IMR-90 (cell line): ENCODE measurements around the gene SUSD6. TPM values are rescaled to one million over a fixed set of nuclear protein-coding genes. Genes with fewer than 3 reads are reported as not detected.

Experiments
- ATAC-seq: fragments of 200-7000 bp; cut with Tn5 transposase; 2 replicates; pipeline ENCODE4 v1.9.1; 2020; ENCODE audit warnings: low read depth, mild to moderate bottlenecking, moderate library complexity
- BruUV-seq: library from RNA; stranded (reverse); fragments of 400-500 nt; replicated peaks from 2 replicates; lab custom pipeline; 2021; lab: Mats Ljungman, UMichigan
- CTCF ChIA-PET: fragments of 300-600 bp; formaldehyde crosslinking; extraction: SDS; loops from one replicate; lab custom pipeline; 2021; ENCODE audit warnings: antibody characterized with exemption; lab: Yijun Ruan, JAX
- POLR2A ChIA-PET: fragments of 300-600 bp; sonication (Branson Sonifier 250); formaldehyde crosslinking; loops from one replicate; lab custom pipeline; 2022; ENCODE audit warnings: antibody characterized with exemption; ENCODE audit not compliant: unreplicated experiment; lab: Charles Lee
- DNase-seq: peaks from one replicate; pipeline ENCODE4 v3.0.0; 2013
- H2AFZ ChIP-seq: replicated peaks from 2 replicates; pipeline ENCODE3; 2013; ENCODE audit warnings: low read length, mild to moderate bottlenecking; ENCODE audit not compliant: poor library complexity
- H2AK5ac ChIP-seq: 2 replicates; pipeline ENCODE4 v1.6.1; 2013; ENCODE audit warnings: low read depth, low read length, inconsistent platforms
- H2AK9ac ChIP-seq: replicated peaks from 2 replicates; pipeline ENCODE3; 2013; ENCODE audit warnings: mild to moderate bottlenecking, low read depth, low read length, moderate library complexity; ENCODE audit not compliant: poor library complexity
- H2BK120ac ChIP-seq: 2 replicates; pipeline ENCODE4 v1.6.1; 2013; ENCODE audit warnings: low read depth, low read length, inconsistent platforms
- H2BK15ac ChIP-seq: 3 replicates; pipeline ENCODE4 v1.6.1; 2013; ENCODE audit warnings: low read depth, low read length, inconsistent platforms
- H2BK20ac ChIP-seq: 2 replicates; pipeline ENCODE4 v1.6.1; 2013; ENCODE audit warnings: low read depth, mild to moderate bottlenecking, inconsistent platforms, low read length, moderate library complexity
- H2BK5ac ChIP-seq: 2 replicates; pipeline ENCODE4 v1.6.1; 2013; ENCODE audit warnings: mild to moderate bottlenecking, low read depth, low read length, inconsistent platforms; ENCODE audit not compliant: poor library complexity, severe bottlenecking
- H3K14ac ChIP-seq: replicated peaks from 2 replicates; pipeline ENCODE4 v1.6.1; 2013; ENCODE audit warnings: low read depth, low read length, inconsistent platforms
- H3K18ac ChIP-seq: 2 replicates; pipeline ENCODE4 v1.6.1; 2013; ENCODE audit warnings: low read depth, low read length, control low read depth
- H3K23ac ChIP-seq: 2 replicates; pipeline ENCODE4 v1.6.1; 2013; ENCODE audit warnings: low read depth, low read length, inconsistent platforms
- H3K27ac ChIP-seq: 2 replicates; pipeline ENCODE4 v1.5.1; 2013; ENCODE audit warnings: mild to moderate bottlenecking, control low read depth, low read length; ENCODE audit not compliant: insufficient read depth
- H3K27me3 ChIP-seq: 2 replicates; pipeline ENCODE4 v1.6.1; 2013; ENCODE audit warnings: low read length; ENCODE audit not compliant: control insufficient read depth, insufficient read depth
- H3K36me3 ChIP-seq: 2 replicates; pipeline ENCODE4 v1.6.1; 2013; ENCODE audit warnings: low read length, mixed read lengths; ENCODE audit not compliant: control insufficient read depth, insufficient read depth
- H3K4ac ChIP-seq: 2 replicates; pipeline ENCODE4 v1.6.1; 2013; ENCODE audit warnings: low read depth, low read length, inconsistent platforms
- H3K4me1 ChIP-seq: 2 replicates; pipeline ENCODE4 v1.6.1; 2013; ENCODE audit warnings: low read length, mixed read lengths; ENCODE audit not compliant: control insufficient read depth, insufficient read depth
- H3K4me2 ChIP-seq: 2 replicates; pipeline ENCODE4 v1.6.1; 2013; ENCODE audit warnings: low read depth, mild to moderate bottlenecking, control low read depth, low read length, moderate library complexity
- H3K4me3 ChIP-seq: 2 replicates; pipeline ENCODE4 v1.5.1; 2013; ENCODE audit warnings: low read depth, mild to moderate bottlenecking, control low read depth, low read length, moderate library complexity; ENCODE audit not compliant: insufficient read depth
- H3K56ac ChIP-seq: 2 replicates; pipeline ENCODE4 v1.6.1; 2013; ENCODE audit warnings: low read length, inconsistent platforms; ENCODE audit not compliant: insufficient read depth; ENCODE audit errors: extremely low read depth
- H3K79me1 ChIP-seq, 2 experiments: 2 replicates each; pipeline ENCODE4 v1.6.1; 2013; ENCODE audit warnings: low read length in 2 of 2, inconsistent platforms in 1 of 2, low read depth in 1 of 2
- H3K9ac ChIP-seq: 2 replicates; pipeline ENCODE4 v1.6.1; 2013; ENCODE audit warnings: low read depth, low read length, control low read depth
- H3K9me1 ChIP-seq: 2 replicates; pipeline ENCODE4 v1.6.1; 2013; ENCODE audit warnings: low read length, inconsistent platforms; ENCODE audit not compliant: insufficient read depth
- H3K9me3 ChIP-seq: 2 replicates; pipeline ENCODE4 v1.6.1; 2013; ENCODE audit warnings: low read length; ENCODE audit not compliant: control insufficient read depth, insufficient read depth
- H4K20me1 ChIP-seq: 2 replicates; pipeline ENCODE4 v1.6.1; 2013; ENCODE audit warnings: low read length, inconsistent platforms; ENCODE audit not compliant: insufficient read depth
- H4K5ac ChIP-seq: 2 replicates; pipeline ENCODE4 v1.6.1; 2013; ENCODE audit warnings: mild to moderate bottlenecking, low read depth, low read length, control low read depth
- H4K8ac ChIP-seq, 2 experiments: 2 replicates each; pipeline ENCODE4 v1.6.1; 2013; ENCODE audit warnings: low read depth in 2 of 2, low read length in 2 of 2, control low read depth in 1 of 2, inconsistent platforms in 1 of 2
- H4K91ac ChIP-seq: 2 replicates; pipeline ENCODE4 v1.6.1; 2013; ENCODE audit warnings: low read depth, low read length, inconsistent platforms; ENCODE audit not compliant: insufficient read depth
- CEBPB ChIP-seq: IDR thresholded peaks from 2 replicates; pipeline ENCODE4 v1.6.1; 2012; ENCODE audit warnings: low read depth, low read length, improper control_type of control experiment
- CTCF ChIP-seq: conservative IDR thresholded peaks from 2 replicates; pipeline ENCODE4 v1.5.1; 2012; ENCODE audit warnings: mild to moderate bottlenecking, low read depth, low read length, improper control_type of control experiment
- ELK1 ChIP-seq: fragments of 150-350 bp; IDR thresholded peaks from 2 replicates; pipeline ENCODE4 v1.6.1; 2016; ENCODE audit warnings: low read depth, mild to moderate bottlenecking, low read length, moderate library complexity, borderline replicate concordance
- FOS ChIP-seq: fragments of 150-350 bp; IDR thresholded peaks from 2 replicates; pipeline ENCODE4 v1.6.1; 2016; ENCODE audit warnings: low read depth, low read length
- MAFK ChIP-seq: IDR thresholded peaks from 2 replicates; pipeline ENCODE4 v1.6.1; 2012; ENCODE audit warnings: low read depth, low read length, improper control_type of control experiment
- MAZ ChIP-seq: IDR thresholded peaks from 2 replicates; pipeline ENCODE4 v1.6.1; 2012; ENCODE audit warnings: low read depth, mild to moderate bottlenecking, low read length, improper control_type of control experiment, moderate library complexity, borderline replicate concordance
- MXI1 ChIP-seq: IDR thresholded peaks from 2 replicates; pipeline ENCODE4 v1.6.1; 2012; ENCODE audit warnings: low read depth, mild to moderate bottlenecking, low read length, moderate library complexity, borderline replicate concordance
- POLR2A ChIP-seq: IDR thresholded peaks from 2 replicates; pipeline ENCODE4 v1.6.1; 2012; ENCODE audit warnings: mild to moderate bottlenecking, low read depth, low read length
- RAD21 ChIP-seq: IDR thresholded peaks from 2 replicates; pipeline ENCODE4 v1.6.1; 2012; ENCODE audit warnings: low read length, improper control_type of control experiment
- RCOR1 ChIP-seq: IDR thresholded peaks from 2 replicates; pipeline ENCODE4 v1.6.1; 2012; ENCODE audit warnings: mild to moderate bottlenecking, low read length, improper control_type of control experiment; ENCODE audit not compliant: insufficient replicate concordance
- RFX5 ChIP-seq: IDR thresholded peaks from 2 replicates; pipeline ENCODE4 v1.8.0; 2012; ENCODE audit warnings: low read depth, mild to moderate bottlenecking, low read length, moderate library complexity
- SMC3 ChIP-seq: fragments of 150-350 bp; IDR thresholded peaks from 2 replicates; pipeline ENCODE4 v1.6.1; 2016; ENCODE audit warnings: low read depth, mild to moderate bottlenecking, antibody characterized with exemption, low read length, moderate library complexity
- USF2 ChIP-seq: fragments of 150-350 bp; IDR thresholded peaks from 2 replicates; pipeline ENCODE4 v1.6.1; 2017; ENCODE audit warnings: mild to moderate bottlenecking, antibody characterized with exemption, low read length, low read depth
- WGBS, 2 experiments: methylation state at CpG; one replicate each; pipeline versions ENCODE4 v1.1.5 to v1.1.7; 2013; ENCODE audit warnings: missing lambda C conversion rate in 2 of 2; ENCODE audit not compliant: insufficient read length in 1 of 2; ENCODE audit errors: extremely low coverage in 2 of 2; 5-methylcytosine and 5-hydroxymethylcytosine counted together
- dilution Hi-C: fragments of 300-500 bp; cut with HindIII; formaldehyde crosslinking; loops from one replicate; pipeline ENCODE4 v1.14.3; 2018; ENCODE audit warnings: low sequenced_read_pairs; ENCODE audit not compliant: unreplicated experiment
- in situ Hi-C: fragments of 300-500 bp; cut with MboI; formaldehyde crosslinking; loops from 3 replicates; pipeline ENCODE4 v1.14.3; 2019; ENCODE audit warnings: low sequenced_read_pairs, inconsistent platforms, mixed read lengths
- intact Hi-C: fragments of 100-400 bp; cut with micrococcal nuclease; formaldehyde crosslinking; loops from 2 replicates; pipeline ENCODE4 v1.10.0; 2022
- polyA plus RNA-seq, 3 experiments: library from polyadenylated mRNA; depleted of rRNA; stranded (reverse); fragments of >200 nt; gene quantifications; 2 replicates each; pipeline ENCODE4 v1.2.3, GENCODE V29; 2012; ENCODE audit warnings: low replicate concordance in 1 of 3
- total RNA-seq: library from RNA; depleted of rRNA; stranded (reverse); fragments of >200 nt; gene quantifications from 2 replicates; pipeline ENCODE4 v1.2.3, GENCODE V29; 2012

SUSD6 gene
- total and polyA plus RNA-seq, 2 of the 4 experiments (the other 2 are of a cell fraction): 2.3 to 10.1 TPM

- POLR2A ChIA-PET: no interaction called here
- no peak overlapping the region for H3K23ac ChIP-seq
- no peak overlapping the region for H4K8ac ChIP-seq
- H3K36me3 ChIP-seq: no peaks in the 10 kb centered on the region
- no peak overlapping the region for H3K4me3 ChIP-seq
- H3K9me1 ChIP-seq: 0 out of 2 replicates have a peak, but pooled peaks cover 6% of the 10 kb centered on the region
- dilution Hi-C loops (no loop called here), intact Hi-C loops (no loop called here), in situ Hi-C loops (loop anchor here (5.0 to 25.0 kb wide), 2 partner anchors 147 to 432 kb away; no protein-coding TSS in a partner anchor)
- H2BK120ac ChIP-seq: no peak overlapping the region
- H2AK5ac ChIP-seq: 0 out of 2 replicates have a peak overlapping the region, but pooled peaks have one; percentile 15
- peaks cover 18% of the 10 kb centered on the region for H3K27me3 ChIP-seq
- ATAC-seq (peak; percentile 87), DNase-seq (peak; percentile 96)
- H4K20me1 ChIP-seq: no peaks in the 10 kb centered on the region
- no peak overlapping the region for H2BK15ac ChIP-seq
- H2BK5ac ChIP-seq: no peak overlapping the region
- no peak overlapping the region for H2BK20ac ChIP-seq
- H3K9ac ChIP-seq: no peak overlapping the region
- H3K56ac ChIP-seq: no peak overlapping the region
- H3K18ac ChIP-seq: no peak overlapping the region; the same call in 1 of the 2 replicates
- no peaks in the 10 kb centered on the region for H3K79me1 ChIP-seq
- H4K5ac ChIP-seq: no peak overlapping the region; the same call in 1 of the 2 replicates
- WGBS, 2 experiments: 0% methylated on average over 2 of the region's 7 CpGs; no CpG with 5 or more reads in 1 of the 2 experiments
- H3K4me2 ChIP-seq: no peak overlapping the region
- no peaks in the 10 kb centered on the region for H3K9me3 ChIP-seq
- H4K91ac ChIP-seq: no peak overlapping the region
- BruUV-seq: no TSS peak
- H3K27ac ChIP-seq: no peak overlapping the region
- TF ChIP-seq MAFK (peak; percentile 32; the same call in 1 of the 2 replicates), USF2 (no peak), FOS (peak; percentile 95), RCOR1 (no peak), CEBPB (peak; percentile 99), MXI1 (no peak), RFX5 (no peak), CTCF (peak; percentile 76), RAD21 (peak; percentile 58), SMC3 (peak; percentile 49), POLR2A (no peak), MAZ (peak; percentile 64; the same call in 1 of the 2 replicates), ELK1 (no peak)
- H3K4ac ChIP-seq: 0 out of 2 replicates have a peak overlapping the region, but pooled peaks have one; percentile 27
- H2AFZ ChIP-seq: peak overlapping the region; percentile 34
- CTCF ChIA-PET: interaction anchor here (0.9 to 2.3 kb wide), 6 partner anchors 10 to 151 kb away, joined by 3 to 8 read pairs (median 4); no protein-coding TSS in a partner anchor
- H3K4me1 ChIP-seq: no peaks in the 10 kb centered on the region
- no peak overlapping the region; the same call in 1 of the 2 replicates for H3K14ac ChIP-seq
- peak overlapping the region; percentile 45 for H2AK9ac ChIP-seq
Observed at GRCh38 chr14:69580009-69580577, 31.3 kb upstream of the SUSD6 start.
